Measurements from ENCODE around the gene SDHA.
"Not testable (repeated sequence)": the region's sequence is repeated elsewhere in the genome, so short reads cannot be mapped to it uniquely, and the experiment has no call there.

SDHA gene

GRCh38 chr5:198516-199196 is 19.5 kb upstream of the SDHA start:
- no peak for FAIRE-seq

- no peak for FAIRE-seq
Measured at GRCh38 chr5:199197-199949, 18.7 kb upstream of the SDHA start.

- FAIRE-seq: no peak
Measured at GRCh38 chr5:199950-200645, 18.0 kb upstream of the SDHA start.

GRCh38 chr5:200985-201384 is 17.1 kb upstream of the SDHA start:
- FAIRE-seq: no peak

GRCh38 chr5:201672-202071 is 16.4 kb upstream of the SDHA start:
- FAIRE-seq: no peak

GRCh38 chr5:203246-203930 is 14.7 kb upstream of the SDHA start:
- FAIRE-seq: no peak

- no peak for FAIRE-seq
Measured at GRCh38 chr5:204001-204400, 14.1 kb upstream of the SDHA start.

- FAIRE-seq: no peak
Measured at GRCh38 chr5:204462-204861, 13.7 kb upstream of the SDHA start.

- no peak for FAIRE-seq
Measured at GRCh38 chr5:204966-205670, 13.0 kb upstream of the SDHA start.

- FAIRE-seq: no peak
Measured at GRCh38 chr5:206406-206805, 11.7 kb upstream of the SDHA start.

GRCh38 chr5:206927-207536 is 11.1 kb upstream of the SDHA start:
- no peak for FAIRE-seq

GRCh38 chr5:207599-207998 is 10.5 kb upstream of the SDHA start:
- FAIRE-seq: no peak

- FAIRE-seq: no peak
Measured at GRCh38 chr5:208449-209114, 9.5 kb upstream of the SDHA start.

- FAIRE-seq: no peak
Measured at GRCh38 chr5:213803-214395, 4.2 kb upstream of the SDHA start.

- FAIRE-seq: not testable (repeated sequence)
Measured at GRCh38 chr5:215256-215655, 2.9 kb upstream of the SDHA start.

GRCh38 chr5:216076-216475 is 2.0 kb upstream of the SDHA start:
- not testable (repeated sequence) for FAIRE-seq

GRCh38 chr5:218457-219291 is 554 bp downstream of the SDHA start:
- no peak for FAIRE-seq

- no peak for FAIRE-seq
Measured at GRCh38 chr5:219460-219863, 1.3 kb downstream of the SDHA start.

- FAIRE-seq: no peak
Measured at GRCh38 chr5:219991-220390, 1.9 kb downstream of the SDHA start.

All from colon (tissue), 2 donors.